Germinal center (tissue), 1 donor: ENCODE results near the gene RPRML.
A peak's percentile ranks its signal among the peaks of the same experiment; 100 is the strongest.
"Not testable (repeated sequence)": the region's sequence is repeated elsewhere in the genome, so short reads cannot be mapped to it uniquely, and the experiment has no call there.

Source experiments
- DNase-seq: peaks from one replicate; pipeline ENCODE4 v3.0.0; 2012; ENCODE audit warnings: mixed read lengths, low spot score

Gene RPRML

DNA sequence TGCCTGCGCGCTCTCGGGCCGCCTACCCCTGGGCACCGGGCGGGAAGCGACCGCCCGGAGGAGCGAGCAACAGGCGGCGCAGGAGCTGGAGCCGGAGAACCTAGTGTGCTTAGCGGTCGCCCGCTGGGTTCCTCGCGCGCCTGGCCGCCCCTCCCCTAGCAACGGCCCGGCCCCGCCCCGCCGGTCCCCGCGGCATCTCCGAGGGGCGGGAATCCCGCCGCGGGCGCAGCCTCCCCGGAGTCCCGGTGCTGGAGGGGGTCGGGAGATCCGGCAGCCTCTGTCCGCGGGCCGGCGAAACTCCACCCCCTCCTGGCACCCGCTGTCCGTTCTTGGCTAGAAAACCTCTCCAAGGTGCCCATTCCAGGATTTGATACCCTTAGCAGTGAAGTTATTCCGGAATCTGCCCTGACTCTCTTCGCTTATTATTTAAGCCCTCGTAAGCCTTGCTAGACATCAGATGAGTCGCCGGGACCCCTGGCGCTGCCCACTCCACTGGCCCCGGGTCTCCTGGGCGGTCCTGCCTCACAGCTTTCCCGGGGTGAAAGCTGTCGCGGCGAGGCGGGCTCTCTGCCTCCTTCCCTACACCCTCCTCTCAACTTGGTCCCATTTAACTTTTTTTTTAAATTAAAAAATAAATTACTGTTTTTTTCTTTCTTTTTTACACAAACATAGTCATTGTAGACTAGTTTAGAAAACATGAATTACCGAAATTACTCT lies at the start of gene RPRML:
TSS of gene RPRML (minus strand) at position 107 of the 717 bp plus-strand sequence. CDS start 246 bp downstream, outside the sequence.
- DNase-seq = peak; percentile 40

DNA sequence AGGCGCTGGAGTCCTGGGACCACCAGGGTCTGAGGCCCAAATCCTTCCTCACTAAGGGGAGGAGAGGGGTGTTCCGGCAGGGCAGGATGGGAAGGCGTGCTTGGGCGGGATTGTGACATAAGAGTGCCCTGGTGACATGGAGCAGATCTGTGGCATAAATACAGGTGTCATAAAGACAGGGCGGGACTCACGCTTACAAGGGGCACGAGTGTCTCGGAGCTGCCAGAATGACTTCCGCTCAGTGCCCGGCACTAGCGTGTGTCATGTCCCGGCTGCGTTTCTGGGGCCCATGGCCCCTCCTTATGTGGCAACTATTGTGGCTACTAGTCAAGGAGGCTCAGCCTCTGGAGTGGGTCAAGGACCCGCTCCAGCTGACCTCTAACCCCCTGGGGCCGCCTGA lies 37.9 kb upstream of the RPRML start:
- DNase-seq = not testable (repeated sequence)

DNA sequence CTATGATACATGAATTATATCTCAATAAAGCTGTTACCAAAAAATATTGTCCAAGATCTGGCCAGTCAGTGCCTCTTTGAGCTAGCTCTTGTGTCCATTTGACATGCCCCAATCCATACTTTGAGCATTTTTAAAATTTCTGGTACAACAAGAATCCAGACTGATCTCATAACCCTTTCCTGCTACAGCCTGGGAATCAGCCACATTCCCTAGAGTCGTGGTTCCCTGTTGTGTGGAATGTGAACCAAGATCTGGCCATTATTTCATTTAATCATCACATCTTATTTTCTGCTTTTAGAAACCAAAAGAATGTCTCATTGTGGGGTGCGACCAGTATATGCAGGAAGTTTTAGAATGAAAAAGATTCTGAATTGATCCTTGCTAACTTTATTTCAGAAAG lies 34.3 kb upstream of the RPRML start:
- DNase-seq = no peak

DNA sequence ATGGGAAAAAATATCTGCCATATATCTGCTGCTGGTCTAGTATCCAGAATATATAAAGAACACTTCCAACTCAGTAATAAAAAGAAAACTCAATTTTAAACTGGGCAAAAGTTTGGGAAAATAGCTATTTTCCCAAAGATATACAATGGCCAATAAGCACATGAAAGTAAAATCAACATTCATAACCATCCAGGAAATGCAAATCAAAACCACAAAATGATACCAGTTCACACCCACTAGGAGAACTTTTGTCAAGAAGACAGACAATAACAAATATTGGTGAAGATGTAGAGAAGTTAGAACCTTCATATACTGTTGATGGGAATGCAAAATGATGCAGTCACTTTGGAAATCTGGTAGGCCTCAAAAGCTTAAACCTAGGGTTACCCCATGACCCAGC lies 33.4 kb upstream of the RPRML start:
- no peak for DNase-seq

DNA sequence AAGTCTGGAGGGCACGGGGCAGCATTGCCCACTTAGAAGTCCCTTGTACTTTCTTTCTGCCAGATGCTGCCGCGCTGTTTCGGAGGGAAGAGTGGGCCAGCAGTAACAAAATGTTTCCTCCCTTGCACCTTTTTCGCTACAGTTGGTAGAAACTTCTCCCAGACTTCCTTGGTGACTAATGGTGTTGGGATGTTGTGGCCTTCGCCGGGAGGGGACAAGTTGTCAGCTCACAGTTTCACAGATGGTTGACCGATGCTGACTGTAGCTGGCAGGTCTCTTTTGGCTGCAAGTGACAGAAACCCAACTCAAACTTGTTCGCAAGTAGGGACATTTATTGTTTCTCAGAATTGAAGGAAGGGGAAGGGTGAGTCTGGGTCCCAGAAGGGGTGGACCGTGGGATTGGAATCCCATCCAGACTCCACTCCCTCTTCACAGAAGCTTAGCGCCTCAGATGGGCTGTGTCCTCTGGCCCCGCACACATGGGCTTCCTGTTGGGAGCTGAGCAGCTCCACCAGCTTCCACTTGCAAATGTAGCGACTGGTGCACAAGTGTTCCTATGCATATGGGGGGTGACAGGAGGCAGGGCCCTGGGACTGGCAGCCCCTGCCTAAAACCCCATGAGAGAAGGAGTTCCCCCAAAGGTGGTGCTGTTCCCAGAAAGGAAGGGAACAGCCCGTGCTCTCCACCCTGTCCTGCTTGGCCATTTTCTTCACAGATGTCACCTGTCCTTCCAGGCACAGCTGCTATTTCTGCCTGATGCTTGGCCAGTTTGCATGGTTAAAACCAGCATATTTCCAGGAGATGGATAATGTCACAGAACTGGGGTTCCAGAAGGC lies 30.9 kb upstream of the RPRML start:
- no peak for DNase-seq

DNA sequence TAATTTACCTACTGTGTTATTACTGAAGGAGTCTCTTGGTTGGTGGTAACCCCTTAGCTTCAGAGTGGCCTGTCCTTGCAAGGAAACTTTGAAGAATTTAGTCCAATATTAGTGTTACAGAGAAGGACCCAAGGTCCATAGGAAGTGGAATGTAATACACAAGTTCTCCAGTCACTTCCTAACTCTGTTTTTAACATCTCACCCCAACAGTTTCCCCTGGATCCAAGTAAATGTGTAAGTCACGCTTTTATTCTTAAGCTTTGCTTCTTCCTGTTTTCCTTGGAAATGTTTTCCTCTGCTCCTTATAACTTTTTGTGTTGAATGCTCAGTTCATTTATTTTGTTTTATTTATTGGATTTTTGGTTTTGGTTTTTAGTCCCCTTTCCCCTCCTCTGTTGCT lies 25.9 kb upstream of the RPRML start:
- no peak for DNase-seq

DNA sequence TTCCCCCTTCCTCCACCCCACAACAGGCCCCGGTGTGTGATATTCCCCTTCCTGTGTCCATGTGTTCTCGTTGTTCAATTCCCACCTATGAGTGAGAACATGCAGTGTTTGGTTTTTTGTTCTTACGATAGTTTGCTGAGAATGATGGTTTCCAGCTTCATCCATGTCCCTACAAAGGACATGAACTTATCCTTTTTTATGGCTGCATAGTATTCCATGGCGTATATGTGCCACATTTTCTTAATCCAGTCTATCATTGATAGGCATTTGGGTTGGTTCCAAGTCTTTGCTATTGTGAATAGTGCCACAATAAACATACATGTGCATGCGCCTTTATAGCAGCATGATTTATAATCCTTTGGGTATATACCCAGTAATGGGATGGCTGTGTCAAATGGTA lies 24.8 kb upstream of the RPRML start:
- DNase-seq = not testable (repeated sequence)

DNA sequence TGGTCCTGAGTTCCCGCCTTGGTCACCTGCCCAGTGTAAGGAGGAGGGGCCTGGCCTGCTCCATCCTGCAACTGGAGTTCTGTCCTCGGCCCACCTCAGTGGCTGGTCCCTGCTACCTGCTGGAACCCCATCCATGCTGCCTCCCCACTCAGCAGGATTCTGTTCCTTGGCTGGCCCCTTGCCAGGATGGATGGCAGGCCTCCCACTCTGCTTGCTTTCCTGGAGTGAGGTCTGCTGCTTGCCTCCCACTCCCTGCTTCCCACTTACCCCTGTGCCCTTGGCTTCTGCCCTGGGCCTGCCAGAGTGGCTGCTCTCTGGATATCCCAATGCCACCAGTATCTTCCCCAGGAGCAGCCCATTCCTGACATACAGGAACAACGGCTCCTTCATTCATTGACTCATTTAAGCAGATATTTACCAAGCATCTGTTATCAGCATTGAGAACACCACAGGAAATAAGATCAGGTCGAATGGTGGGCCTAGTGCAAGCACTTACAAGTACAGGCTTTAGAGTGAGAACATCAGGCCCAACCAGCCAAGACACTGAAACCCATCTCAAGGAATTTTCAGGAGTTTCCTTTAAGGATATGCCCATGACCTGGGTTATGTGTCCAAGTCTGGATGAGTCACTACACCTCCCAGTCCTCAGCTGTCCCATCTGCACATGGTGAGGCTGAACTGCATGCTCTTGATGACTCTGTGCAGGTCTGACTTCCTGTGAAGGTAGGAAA lies 17.0 kb upstream of the RPRML start:
- no peak for DNase-seq

DNA sequence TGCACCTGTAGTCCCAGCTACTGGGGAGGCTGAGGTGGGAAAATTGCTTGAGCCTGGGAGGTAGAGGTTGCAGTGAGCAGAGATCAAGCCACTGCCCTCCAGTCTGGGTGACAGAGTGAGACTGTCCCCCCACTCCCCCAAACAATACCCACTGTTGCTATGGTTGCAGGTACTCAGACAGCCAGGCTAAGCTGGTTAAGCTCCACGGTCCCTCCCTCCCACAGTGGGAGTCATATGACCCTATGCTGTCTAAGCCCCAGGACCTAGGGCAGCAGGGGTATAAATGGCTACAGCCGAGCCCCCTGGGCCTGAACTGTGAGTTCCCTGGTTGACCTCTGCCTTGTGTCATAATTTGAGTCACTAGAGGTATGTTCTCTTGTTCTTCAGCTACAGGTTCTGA lies 15.9 kb upstream of the RPRML start:
- no peak for DNase-seq

DNA sequence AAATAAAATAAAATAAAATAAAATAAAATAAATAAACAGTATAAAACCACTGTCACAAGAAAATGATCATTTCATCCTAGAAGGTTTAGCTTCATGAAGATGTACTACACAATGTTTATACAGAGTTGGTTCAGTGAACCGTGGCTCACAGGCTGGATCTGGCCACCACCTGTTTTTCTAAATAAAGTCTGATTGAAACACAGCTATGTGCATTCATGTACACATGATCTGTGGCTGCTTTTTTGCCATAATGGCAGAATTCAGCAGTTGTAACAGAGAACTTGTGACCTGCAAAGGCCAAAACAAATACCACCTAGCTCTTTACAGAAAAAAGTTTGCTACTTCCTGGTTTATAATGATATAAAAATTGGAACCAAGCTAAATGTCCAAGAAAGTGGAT lies 12.6 kb upstream of the RPRML start:
- DNase-seq = peak; percentile 40

DNA sequence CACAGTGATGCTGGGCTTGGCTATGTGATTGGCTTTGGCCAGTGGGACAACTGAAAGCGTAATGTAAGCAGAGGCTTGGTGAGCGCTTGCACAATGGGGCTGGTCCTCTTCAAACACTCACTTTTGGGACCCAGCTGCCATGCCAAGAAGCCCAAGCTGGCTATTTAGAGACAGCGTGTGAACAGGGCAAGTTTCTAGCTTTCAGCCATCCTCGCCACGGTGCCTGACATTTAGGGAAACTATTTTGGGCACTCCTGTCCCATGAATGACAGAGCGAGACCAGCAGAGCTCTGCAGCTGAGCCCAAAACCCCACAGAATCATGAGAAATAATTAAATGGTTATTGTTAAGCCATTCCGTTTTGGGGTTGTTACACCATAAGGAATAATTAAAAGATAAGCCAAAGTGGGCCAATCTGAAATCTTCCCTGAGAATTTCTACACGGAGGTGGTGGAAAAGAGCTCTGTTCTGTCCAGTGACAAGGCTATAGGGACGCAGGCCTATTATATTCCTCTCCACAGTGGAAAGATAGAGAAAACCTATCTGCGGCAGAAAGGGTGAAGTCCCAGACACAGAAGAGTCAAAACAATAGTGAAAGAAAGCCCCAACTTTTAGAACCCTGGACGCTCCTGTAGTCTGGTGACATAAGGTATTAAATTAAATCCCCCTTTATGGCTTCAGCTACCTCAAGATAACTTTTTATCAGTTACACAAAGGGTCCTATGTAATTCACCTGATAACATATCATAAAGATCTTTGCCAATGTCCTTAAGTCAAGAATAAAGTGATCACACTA lies 10.8 kb upstream of the RPRML start:
- DNase-seq = no peak

DNA sequence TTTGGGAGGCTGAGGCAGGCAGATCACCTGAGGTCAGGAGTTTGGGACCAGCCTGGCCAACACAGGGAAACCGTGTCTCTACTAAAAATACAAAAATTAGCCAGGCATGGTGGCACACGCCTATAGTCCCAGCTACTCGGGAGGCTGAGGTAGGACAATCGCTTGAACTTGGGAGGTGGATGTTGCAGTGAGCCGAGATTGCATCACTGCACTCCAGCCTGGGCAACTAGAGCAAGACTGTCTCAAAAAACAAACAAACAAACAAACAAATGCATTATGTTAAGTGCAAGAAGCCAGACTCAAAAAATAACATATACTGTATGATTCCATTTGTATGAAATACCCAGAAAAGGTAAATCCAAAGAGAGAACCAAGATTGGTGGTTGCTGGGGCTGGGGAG lies 8.9 kb upstream of the RPRML start:
- DNase-seq = not testable (repeated sequence)

DNA sequence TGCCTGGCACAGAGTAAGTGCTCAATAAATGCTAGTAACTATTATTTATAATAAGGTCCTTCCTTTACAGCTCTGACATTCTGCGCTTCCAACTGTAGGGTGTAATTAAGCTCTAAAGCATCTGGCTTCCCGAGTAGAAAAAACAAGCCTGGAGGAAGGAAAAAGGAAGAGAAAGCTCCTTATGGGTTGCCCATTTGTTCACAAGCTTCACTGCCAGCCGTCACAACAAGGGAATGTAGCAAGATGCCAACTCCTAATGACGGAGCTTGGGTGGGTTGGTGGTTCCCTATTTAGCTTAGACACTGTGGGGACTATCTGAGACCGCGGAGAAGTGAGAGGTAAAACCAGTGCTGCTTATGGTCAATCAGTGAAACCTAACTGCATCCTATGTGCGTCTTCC lies 7.3 kb upstream of the RPRML start:
- no peak for DNase-seq

DNA sequence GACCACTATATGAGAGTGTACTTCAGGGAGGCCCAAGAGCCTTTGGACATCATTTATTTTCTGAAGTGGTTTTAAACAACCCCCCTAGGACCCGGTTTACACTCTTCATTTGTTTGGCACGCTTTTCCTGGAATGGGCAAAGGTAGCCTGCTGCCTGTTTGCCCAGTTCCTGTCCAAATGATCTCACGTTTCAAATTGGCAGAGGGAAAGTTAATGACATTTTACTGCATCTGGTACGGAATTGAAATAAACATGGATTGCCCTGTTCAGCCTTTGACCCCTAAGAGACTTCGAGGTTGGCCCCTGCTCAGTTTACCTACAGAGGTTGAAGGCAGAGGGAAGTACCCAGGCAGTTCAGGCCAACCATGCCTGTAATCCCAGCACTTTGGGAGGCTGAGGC lies 5.8 kb upstream of the RPRML start:
- no peak for DNase-seq

DNA sequence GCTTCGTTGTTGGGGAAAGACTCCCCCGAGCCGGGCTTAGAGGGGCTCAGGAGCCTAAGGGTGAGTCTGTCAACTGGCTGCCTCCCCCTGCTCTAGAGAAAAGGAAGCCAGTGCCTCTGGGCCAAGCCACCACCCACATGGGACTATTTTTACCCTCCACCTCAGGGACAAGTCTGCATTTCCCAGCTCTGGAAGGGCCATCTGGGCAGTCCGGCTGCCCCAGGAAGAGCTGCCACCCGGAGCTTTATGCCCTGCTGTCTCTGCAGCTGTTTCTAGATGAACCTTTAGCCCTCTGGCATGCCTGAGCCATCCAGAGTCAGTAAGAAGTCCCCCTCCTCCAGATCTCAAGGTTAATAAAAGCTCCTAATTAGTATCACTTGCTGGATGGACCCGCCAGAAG lies 5.3 kb upstream of the RPRML start:
- no peak for DNase-seq

DNA sequence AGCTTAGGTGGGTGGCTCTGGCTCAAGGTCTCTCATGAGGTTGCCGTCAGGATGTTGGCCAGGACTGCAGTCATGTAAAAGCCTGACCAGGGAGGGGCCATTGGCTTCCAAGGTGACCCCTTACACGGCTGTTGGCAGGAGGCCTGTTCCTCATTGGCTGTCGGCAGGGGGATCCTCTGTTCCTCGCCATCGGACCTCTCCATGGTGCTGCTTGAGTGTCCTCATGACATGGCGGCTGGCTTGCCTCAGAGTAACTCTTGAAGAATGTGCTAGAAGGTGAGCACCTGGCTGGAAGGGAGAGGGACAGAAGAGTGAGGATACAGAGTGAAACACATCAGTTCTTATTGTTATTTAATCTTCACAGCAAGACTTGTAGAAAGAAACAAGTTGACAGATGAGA lies 4.7 kb upstream of the RPRML start:
- no peak for DNase-seq

DNA sequence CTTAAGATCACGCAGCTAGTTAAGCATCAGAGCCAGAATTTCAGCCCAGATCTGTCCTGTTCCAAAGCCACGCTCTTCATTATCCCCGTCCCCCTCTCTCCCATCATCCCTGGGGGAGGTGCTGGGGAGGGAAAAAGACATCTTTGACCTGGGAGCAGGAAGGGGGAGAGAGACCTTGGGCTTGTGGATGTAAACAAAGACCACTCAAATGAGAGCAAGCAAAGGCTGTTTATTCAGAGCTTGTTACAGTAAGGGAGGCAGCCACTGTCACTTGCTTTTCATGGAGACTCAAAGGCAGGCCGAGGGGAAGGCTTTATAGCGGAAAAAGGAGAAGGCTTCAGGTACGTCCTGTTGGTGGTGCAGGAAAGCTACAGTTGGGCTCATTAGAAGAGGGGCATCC lies 3.5 kb upstream of the RPRML start:
- DNase-seq = no peak

DNA sequence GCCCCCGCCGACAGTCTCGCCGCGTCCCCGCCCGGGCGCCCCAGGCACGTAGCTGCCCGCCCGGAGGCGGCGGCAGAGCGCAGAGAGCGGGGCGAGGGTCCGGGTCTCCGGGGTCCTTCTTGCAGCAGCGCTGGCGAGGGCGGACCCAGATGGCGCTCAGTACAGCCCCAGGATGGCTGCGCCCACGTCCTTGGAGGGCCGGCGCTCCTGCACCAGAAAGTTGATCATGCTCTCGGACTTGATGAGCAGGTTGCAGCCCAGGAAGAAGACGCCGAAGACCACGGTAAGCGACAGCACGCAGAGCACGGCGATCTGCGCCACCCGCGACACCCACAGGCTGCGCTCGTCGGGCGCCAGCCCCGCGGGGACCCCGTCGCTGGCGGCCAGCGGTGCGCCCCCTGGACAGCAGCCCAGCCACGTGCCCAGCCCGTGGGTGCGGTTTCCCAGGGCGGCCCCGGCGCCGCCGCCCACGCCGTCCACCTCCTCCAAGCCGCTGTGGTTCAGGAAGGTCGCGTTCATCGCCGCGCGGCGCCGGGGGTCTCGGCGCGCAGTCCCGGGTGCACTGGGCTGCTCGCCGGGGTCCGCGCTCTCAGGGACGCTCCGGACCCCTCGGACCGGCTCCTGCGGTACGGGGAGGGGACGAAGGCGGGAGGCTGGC lies 435 bp downstream of the RPRML start:
- DNase-seq = no peak

DNA sequence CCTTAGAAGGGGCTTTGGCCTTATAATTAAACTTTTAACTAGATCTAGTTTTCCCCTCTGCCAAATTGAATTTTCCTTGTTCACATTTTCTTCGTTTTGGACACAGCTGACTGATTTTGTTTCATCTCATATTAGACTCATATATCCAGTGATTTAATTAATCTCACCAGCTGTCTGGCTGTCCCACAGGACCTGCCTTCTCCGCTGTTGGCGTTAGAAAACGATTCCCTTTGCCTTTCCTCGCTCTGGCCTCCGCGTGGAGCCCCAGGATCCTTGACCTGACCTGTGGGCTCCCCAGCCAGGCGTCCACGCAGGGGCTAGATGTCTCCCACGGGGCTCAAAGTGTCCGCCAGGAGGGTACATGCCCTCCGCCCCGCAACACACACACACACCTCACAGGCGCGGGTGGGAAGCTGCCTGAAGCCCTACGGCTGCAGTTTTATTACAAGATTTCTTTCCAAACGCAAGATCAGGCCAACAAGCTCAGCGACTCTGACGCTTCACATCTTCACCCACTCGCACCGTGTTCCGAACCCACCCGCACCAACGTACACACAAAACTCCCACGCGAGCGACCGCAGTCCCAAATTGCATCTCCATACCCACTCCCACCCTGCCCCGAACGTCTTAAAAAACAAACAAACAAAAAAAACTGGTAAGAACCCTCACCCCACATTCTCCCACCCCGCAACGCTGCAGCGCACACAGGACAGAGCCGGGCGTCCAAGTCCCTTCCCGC lies 1.1 kb downstream of the RPRML start:
- DNase-seq = no peak

DNA sequence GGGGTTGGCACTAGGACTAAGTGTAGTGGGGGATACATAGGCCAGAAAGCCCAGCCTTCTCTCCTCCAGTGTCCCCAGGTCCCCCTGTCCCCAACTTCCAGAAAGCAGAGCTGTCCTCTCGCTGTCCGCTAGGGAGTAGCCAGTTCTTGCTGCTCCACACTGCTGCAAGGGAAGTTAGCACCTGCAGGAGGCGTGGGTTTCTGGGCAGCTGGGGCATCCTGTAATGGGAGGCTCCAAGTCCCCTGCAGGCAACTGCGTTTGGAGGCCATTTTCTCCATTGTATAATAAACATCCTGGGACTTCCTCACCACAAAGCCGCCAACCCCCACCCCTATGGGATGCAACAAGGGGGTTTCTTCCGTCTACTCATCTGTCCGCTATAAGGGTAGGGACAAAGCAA lies 1.7 kb downstream of the RPRML start:
- DNase-seq = no peak
